Measurements from ENCODE around the gene PRKACG.
"Not testable (repeated sequence)": the region's sequence is repeated elsewhere in the genome, so short reads cannot be mapped to it uniquely, and the experiment has no call there.

Gene PRKACG

DNA sequence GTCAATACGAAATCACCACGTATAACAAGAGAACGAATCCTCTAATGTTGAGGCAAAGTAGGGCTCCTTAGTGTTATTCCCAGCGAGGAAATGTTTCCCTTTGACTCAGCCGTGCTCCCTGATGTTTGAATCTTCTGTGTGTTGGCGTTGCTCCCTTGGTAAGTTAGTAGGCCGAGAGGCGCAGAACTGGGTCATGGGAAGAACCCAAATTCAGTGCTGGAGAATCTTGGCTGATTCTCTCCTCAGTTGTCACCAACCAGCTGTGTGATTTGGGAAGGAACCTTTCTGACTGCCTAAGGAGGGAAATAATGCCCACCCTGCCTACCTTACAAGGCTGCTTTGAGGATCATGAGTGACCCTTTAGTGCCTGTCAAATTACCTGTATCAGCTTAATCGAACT is 22.5 kb downstream of the PRKACG start:
- Histone ChIP-seq H3K9me3 (ENCODE audit: control insufficient read depth in 2 of 2, low read length in 2 of 2) (no peaks in the 10 kb centered on the region), H3K9ac (ENCODE audit: low read depth in 1 of 2, low read length in 2 of 2) (no peak overlapping the region), H3K4me1 (ENCODE audit: control insufficient read depth in 2 of 2, insufficient read depth in 2 of 2, low read length in 2 of 2) (no peaks in the 10 kb centered on the region), H3K36me3 (ENCODE audit: control insufficient read depth in 2 of 2, insufficient read depth in 2 of 2, low read length in 2 of 2) (peaks cover 0 to 8% of the 10 kb centered on the region in 2 donors), H3K27ac (ENCODE audit: low read depth in 2 of 2, low read length in 2 of 2) (no peak overlapping the region), H3K4me3 (ENCODE audit: low read length in 2 of 2) (no peak overlapping the region), H3K27me3 (ENCODE audit: control insufficient read depth in 2 of 2, insufficient read depth in 2 of 2, low read length in 2 of 2) (no peaks in the 10 kb centered on the region)

DNA sequence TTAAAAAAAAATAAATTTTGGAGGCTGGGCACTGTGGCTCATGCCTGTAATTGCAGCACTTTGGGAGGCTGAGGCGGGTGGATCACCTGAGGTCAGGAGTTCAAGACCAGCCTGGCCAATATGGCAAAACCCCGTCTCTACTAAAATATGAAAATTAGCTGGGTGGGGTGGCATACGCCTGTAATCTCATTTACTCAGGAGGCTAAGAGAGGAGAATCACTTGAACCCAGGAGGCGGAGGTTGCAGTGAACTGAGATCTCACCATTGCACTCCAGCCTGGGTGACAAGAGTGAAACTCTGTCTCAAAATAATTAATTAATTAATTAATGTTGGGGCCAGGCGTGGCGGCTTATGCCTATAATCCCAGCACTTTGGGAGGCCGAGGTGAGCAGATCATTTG is 27.0 kb downstream of the PRKACG start:
- not testable (repeated sequence) for H3K27me3 ChIP-seq (ENCODE audit: control insufficient read depth in 2 of 2, insufficient read depth in 2 of 2, low read length in 2 of 2); H3K36me3 ChIP-seq (ENCODE audit: control insufficient read depth in 2 of 2, insufficient read depth in 2 of 2, low read length in 2 of 2); H3K9me3 ChIP-seq (ENCODE audit: control insufficient read depth in 2 of 2, low read length in 2 of 2); H3K9ac ChIP-seq (ENCODE audit: low read depth in 1 of 2, low read length in 2 of 2); H3K27ac ChIP-seq (ENCODE audit: low read depth in 2 of 2, low read length in 2 of 2); H3K4me1 ChIP-seq (ENCODE audit: control insufficient read depth in 2 of 2, insufficient read depth in 2 of 2, low read length in 2 of 2); H3K4me3 ChIP-seq (ENCODE audit: low read length in 2 of 2)

DNA sequence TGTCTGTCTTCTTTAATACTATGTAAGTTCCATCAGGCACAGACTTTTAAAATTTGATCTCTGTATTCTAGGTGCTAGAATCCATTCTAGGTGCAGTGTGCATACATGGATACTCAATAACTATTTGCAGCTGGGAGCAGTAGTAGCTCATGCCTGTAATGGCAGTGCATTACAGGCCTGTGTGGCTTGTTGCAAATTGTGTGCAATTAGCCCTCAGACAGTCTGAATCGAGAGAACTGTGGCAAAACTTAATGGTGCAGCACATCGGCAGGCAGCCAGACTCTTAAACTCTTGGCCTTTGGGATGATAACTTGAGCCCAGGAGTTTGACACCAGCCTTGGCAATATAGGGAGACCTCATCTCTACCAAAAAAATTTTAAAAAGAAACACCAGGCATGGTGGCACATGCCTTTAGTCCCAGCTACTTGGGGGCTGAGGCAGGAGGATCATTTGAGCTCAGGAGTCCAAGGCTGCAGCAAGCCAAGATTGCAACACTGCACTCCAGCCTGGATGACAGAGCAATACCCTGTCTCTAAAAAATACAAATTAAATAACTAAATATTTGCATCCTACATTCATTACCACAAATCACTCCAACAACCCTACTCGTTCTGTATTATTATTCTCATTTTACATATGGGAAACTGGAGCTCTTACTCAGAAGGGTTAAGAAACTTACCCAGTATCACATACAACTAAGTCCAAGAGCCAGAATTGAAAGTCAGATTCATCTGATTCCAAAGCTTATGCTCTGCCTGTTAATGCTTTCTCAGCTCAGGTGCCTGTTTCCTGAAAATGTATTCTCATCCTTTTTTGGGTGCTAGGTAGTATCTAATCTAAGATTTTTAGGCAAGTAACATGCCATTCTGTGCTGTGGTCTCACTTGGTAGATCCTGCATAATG is 30.1 kb downstream of the PRKACG start:
- H3K4me3 ChIP-seq (ENCODE audit: low read length in 2 of 2) = no peak overlapping the region
- H3K4me1 ChIP-seq (ENCODE audit: control insufficient read depth in 2 of 2, insufficient read depth in 2 of 2, low read length in 2 of 2) = peaks cover 21 to 29% of the 10 kb centered on the region in 2 donors
- H3K27ac ChIP-seq (ENCODE audit: low read depth in 2 of 2, low read length in 2 of 2) = no peak overlapping the region
- no peaks in the 10 kb centered on the region for H3K9me3 ChIP-seq (ENCODE audit: control insufficient read depth in 2 of 2, low read length in 2 of 2)
- H3K27me3 ChIP-seq (ENCODE audit: control insufficient read depth in 2 of 2, insufficient read depth in 2 of 2, low read length in 2 of 2) = no peaks in the 10 kb centered on the region
- H3K36me3 ChIP-seq (ENCODE audit: control insufficient read depth in 2 of 2, insufficient read depth in 2 of 2, low read length in 2 of 2) = peaks cover 0 to 2% of the 10 kb centered on the region in 2 donors
- no peak overlapping the region for H3K9ac ChIP-seq (ENCODE audit: low read depth in 1 of 2, low read length in 2 of 2)

DNA sequence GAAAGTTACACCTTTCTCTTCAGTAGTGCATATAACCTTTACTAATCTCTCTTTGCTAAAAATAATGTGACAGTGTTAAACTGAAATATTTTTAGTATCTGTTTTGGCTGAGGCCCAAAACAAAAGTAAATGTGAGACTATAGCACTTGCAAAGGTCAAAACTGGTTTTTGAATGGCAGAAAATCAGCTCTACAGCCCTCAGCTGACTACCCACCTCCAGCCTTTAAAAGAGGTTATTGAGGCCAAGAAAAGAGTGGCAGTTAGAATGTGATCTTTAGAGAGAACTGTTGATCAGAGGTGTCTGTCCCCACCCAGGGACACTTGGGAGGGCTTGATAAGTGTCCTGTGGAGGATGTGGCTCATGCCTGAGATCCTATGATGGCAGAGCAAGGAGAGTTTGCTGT is 30.9 kb downstream of the PRKACG start:
- Histone ChIP-seq H3K4me1 (ENCODE audit: control insufficient read depth in 2 of 2, insufficient read depth in 2 of 2, low read length in 2 of 2) (peaks cover 21 to 29% of the 10 kb centered on the region in 2 donors), H3K27ac (ENCODE audit: low read depth in 2 of 2, low read length in 2 of 2) (no peak overlapping the region), H3K9me3 (ENCODE audit: control insufficient read depth in 2 of 2, low read length in 2 of 2) (no peaks in the 10 kb centered on the region), H3K27me3 (ENCODE audit: control insufficient read depth in 2 of 2, insufficient read depth in 2 of 2, low read length in 2 of 2) (no peaks in the 10 kb centered on the region), H3K4me3 (ENCODE audit: low read length in 2 of 2) (no peak overlapping the region), H3K9ac (ENCODE audit: low read depth in 1 of 2, low read length in 2 of 2) (no peak overlapping the region), H3K36me3 (ENCODE audit: control insufficient read depth in 2 of 2, insufficient read depth in 2 of 2, low read length in 2 of 2) (peaks cover 0 to 2% of the 10 kb centered on the region in 2 donors)

DNA sequence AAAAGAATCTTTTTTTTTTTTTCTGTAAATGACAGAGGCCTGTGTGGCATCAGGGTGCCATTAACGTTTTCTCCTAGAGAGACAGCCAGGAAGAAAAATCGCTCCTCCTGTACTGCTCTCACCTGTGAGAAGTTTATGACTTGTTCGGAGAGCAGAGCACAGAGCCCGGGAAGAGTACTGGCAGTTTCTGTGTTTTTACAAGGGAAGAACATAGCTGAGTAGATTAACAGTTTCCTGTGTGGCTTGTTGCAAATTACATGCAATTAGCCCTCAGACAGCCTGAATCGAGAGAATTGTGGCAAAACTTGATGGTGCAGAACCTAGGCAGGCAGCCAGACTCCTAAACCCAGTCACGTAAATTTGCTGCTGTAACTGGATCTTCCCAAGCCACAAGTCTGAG is 32.1 kb downstream of the PRKACG start:
- Histone ChIP-seq H3K36me3 (ENCODE audit: control insufficient read depth in 2 of 2, insufficient read depth in 2 of 2, low read length in 2 of 2) (peaks cover 0 to 2% of the 10 kb centered on the region in 2 donors), H3K4me1 (ENCODE audit: control insufficient read depth in 2 of 2, insufficient read depth in 2 of 2, low read length in 2 of 2) (peaks cover 21 to 29% of the 10 kb centered on the region in 2 donors), H3K9ac (ENCODE audit: low read depth in 1 of 2, low read length in 2 of 2) (no peak overlapping the region), H3K9me3 (ENCODE audit: control insufficient read depth in 2 of 2, low read length in 2 of 2) (no peaks in the 10 kb centered on the region), H3K27me3 (ENCODE audit: control insufficient read depth in 2 of 2, insufficient read depth in 2 of 2, low read length in 2 of 2) (no peaks in the 10 kb centered on the region), H3K27ac (ENCODE audit: low read depth in 2 of 2, low read length in 2 of 2) (peak overlapping the region; percentile 28 to 39), H3K4me3 (ENCODE audit: low read length in 2 of 2) (peak overlapping the region in 1 of 2 donors; percentile 34)

DNA sequence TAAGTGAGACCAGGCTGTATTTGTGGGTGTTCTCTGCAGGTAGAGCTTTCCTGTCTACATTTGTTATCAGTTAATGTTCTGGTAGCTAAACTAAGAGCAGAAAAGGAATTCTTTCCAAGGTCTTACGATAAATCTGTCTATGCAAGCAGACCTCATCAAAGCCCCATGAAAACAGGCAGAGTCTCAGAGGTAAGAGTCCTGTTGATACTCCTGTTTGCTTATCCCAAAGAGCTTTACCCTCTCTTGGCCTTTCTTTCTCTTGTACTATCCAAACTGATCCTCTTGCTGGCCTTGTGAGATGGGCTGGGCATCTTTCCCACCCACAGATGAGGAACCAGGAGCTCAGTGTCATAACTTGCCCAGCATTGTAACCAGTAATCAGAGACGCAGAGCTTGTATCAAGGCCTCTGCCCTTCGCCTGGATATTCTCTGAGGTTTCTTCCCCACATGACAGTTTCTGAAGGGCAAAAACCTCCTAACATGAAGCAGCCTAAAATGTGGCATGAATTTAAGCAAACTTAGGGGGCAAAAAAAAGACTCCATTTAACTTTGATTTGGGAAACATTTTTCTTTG is 33.5 kb downstream of the PRKACG start:
- Histone ChIP-seq H3K27me3 (ENCODE audit: control insufficient read depth in 2 of 2, insufficient read depth in 2 of 2, low read length in 2 of 2) (no peaks in the 10 kb centered on the region), H3K36me3 (ENCODE audit: control insufficient read depth in 2 of 2, insufficient read depth in 2 of 2, low read length in 2 of 2) (peaks cover 0 to under 1% of the 10 kb centered on the region in 2 donors), H3K27ac (ENCODE audit: low read depth in 2 of 2, low read length in 2 of 2) (peak overlapping the region; percentile 0 to 3), H3K4me1 (ENCODE audit: control insufficient read depth in 2 of 2, insufficient read depth in 2 of 2, low read length in 2 of 2) (peaks cover 21 to 35% of the 10 kb centered on the region in 2 donors), H3K9me3 (ENCODE audit: control insufficient read depth in 2 of 2, low read length in 2 of 2) (no peaks in the 10 kb centered on the region), H3K4me3 (ENCODE audit: low read length in 2 of 2) (no peak overlapping the region), H3K9ac (ENCODE audit: low read depth in 1 of 2, low read length in 2 of 2) (peak overlapping the region in 1 of 2 donors; percentile 3)

DNA sequence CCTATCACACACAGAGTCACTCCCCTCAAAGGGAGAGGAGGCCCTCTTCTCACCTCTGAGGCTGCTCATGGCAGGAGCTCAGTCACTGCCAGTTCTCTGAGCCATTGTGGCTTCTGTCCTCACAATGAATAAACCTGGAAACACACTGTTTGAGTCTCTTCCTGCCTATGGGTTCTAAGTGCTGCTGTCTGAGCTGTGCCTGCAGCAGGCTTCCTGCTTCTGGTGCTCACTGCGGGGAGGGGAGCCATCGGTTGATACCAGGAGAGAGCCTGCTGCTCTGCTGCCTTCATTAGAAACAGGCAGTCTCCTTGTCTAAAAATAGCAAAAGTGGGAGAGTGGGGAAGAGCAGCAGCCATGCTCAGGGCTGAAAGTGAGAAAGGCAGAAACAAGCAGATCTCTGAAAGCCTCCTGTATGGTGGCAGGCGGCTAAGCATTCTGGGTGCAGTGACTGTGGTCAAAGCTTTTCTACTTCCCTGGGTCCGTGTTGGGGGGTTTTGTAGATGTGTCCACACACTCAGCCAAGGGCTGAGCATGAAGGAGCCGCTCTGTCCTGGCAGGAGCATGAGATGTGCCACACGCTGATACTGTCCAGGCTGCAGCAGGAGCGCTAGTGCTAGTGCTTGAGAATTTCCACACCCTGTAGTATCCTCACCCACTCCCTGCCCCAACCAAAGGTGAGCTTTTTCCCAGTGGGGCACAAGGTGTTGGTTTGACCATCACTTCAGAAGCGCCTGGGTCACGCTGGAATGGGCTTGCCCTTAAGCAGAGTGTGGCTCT is 34.2 kb downstream of the PRKACG start:
- Histone ChIP-seq H3K27ac (ENCODE audit: low read depth in 2 of 2, low read length in 2 of 2) (peak overlapping the region; percentile 12 to 22), H3K9me3 (ENCODE audit: control insufficient read depth in 2 of 2, low read length in 2 of 2) (no peaks in the 10 kb centered on the region), H3K4me3 (ENCODE audit: low read length in 2 of 2) (no peak overlapping the region), H3K36me3 (ENCODE audit: control insufficient read depth in 2 of 2, insufficient read depth in 2 of 2, low read length in 2 of 2) (no peaks in the 10 kb centered on the region), H3K4me1 (ENCODE audit: control insufficient read depth in 2 of 2, insufficient read depth in 2 of 2, low read length in 2 of 2) (peaks cover 21 to 42% of the 10 kb centered on the region in 2 donors), H3K9ac (ENCODE audit: low read depth in 1 of 2, low read length in 2 of 2) (no peak overlapping the region), H3K27me3 (ENCODE audit: control insufficient read depth in 2 of 2, insufficient read depth in 2 of 2, low read length in 2 of 2) (no peaks in the 10 kb centered on the region)

DNA sequence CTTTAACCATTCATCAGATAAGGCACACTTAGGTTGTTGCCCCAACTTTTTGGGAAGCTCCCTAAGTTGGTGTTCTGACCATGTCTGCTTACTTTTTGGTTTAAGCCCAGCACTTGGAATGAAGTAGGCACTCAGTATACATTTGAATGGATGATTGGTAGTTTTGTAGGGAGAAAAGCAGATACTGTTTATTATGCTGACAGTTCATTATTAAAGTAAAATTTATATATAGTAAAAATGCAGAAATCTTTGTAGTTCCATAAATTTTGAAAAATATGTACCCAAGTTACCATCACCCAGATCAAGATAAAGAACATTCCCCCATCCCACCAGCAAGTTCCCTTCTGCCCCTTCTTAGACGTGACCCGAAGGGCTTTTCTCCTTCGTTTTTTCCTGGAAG is 35.4 kb downstream of the PRKACG start:
- no peak overlapping the region for H3K27ac ChIP-seq (ENCODE audit: low read depth in 2 of 2, low read length in 2 of 2)
- no peaks in the 10 kb centered on the region for H3K36me3 ChIP-seq (ENCODE audit: control insufficient read depth in 2 of 2, insufficient read depth in 2 of 2, low read length in 2 of 2)
- peaks cover 23 to 44% of the 10 kb centered on the region in 2 donors for H3K4me1 ChIP-seq (ENCODE audit: control insufficient read depth in 2 of 2, insufficient read depth in 2 of 2, low read length in 2 of 2)
- no peak overlapping the region for H3K4me3 ChIP-seq (ENCODE audit: low read length in 2 of 2)
- no peaks in the 10 kb centered on the region for H3K9me3 ChIP-seq (ENCODE audit: control insufficient read depth in 2 of 2, low read length in 2 of 2)
- H3K9ac ChIP-seq (ENCODE audit: low read depth in 1 of 2, low read length in 2 of 2) = no peak overlapping the region
- H3K27me3 ChIP-seq (ENCODE audit: control insufficient read depth in 2 of 2, insufficient read depth in 2 of 2, low read length in 2 of 2) = no peaks in the 10 kb centered on the region

DNA sequence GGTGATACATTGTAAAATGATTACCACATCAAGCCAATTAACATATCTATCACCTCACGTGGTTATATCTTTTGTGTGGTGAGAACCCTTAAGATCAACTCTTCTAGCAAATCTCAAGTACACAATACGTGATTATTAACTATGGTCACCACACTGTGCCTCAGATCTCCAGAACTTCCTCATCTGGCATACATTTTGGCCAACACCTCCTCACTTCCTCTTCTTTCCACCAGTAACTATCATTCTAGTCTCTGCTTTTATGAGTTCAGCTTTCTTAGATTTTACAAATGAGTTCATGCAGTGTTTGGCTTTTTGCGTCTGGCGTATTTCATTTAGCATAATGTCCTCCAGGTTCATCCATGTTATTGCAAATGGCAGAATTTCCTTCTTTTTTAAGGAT is 35.8 kb downstream of the PRKACG start:
- Histone ChIP-seq H3K4me1 (ENCODE audit: control insufficient read depth in 2 of 2, insufficient read depth in 2 of 2, low read length in 2 of 2) (peaks cover 23 to 43% of the 10 kb centered on the region in 2 donors), H3K27ac (ENCODE audit: low read depth in 2 of 2, low read length in 2 of 2) (no peak overlapping the region), H3K9ac (ENCODE audit: low read depth in 1 of 2, low read length in 2 of 2) (no peak overlapping the region), H3K27me3 (ENCODE audit: control insufficient read depth in 2 of 2, insufficient read depth in 2 of 2, low read length in 2 of 2) (no peaks in the 10 kb centered on the region), H3K4me3 (ENCODE audit: low read length in 2 of 2) (no peak overlapping the region), H3K36me3 (ENCODE audit: control insufficient read depth in 2 of 2, insufficient read depth in 2 of 2, low read length in 2 of 2) (no peaks in the 10 kb centered on the region), H3K9me3 (ENCODE audit: control insufficient read depth in 2 of 2, low read length in 2 of 2) (no peaks in the 10 kb centered on the region)

Data from mucosa of rectum (tissue), 2 donors.